IMR-90 (cell line): Measurements from ENCODE around the gene RRAGC. TPM values are rescaled to one million over a fixed set of nuclear protein-coding genes. Genes with fewer than 3 reads are reported as not detected.
"Not testable (repeated sequence)": the region's sequence is repeated elsewhere in the genome, so short reads cannot be mapped to it uniquely, and the experiment has no call there.

Source experiments
- ATAC-seq: fragments of 200-7000 bp; cut with Tn5 transposase; 2 replicates; pipeline ENCODE4 v1.9.1; 2020; ENCODE audit warnings: low read depth, mild to moderate bottlenecking, moderate library complexity
- BruUV-seq: library from RNA; stranded (reverse); fragments of 400-500 nt; replicated peaks from 2 replicates; lab custom pipeline; 2021; lab: Mats Ljungman, UMichigan
- CTCF ChIA-PET: fragments of 300-600 bp; formaldehyde crosslinking; extraction: SDS; loops from one replicate; lab custom pipeline; 2021; ENCODE audit warnings: antibody characterized with exemption; lab: Yijun Ruan, JAX
- POLR2A ChIA-PET: fragments of 300-600 bp; sonication (Branson Sonifier 250); formaldehyde crosslinking; loops from one replicate; lab custom pipeline; 2022; ENCODE audit warnings: antibody characterized with exemption; ENCODE audit not compliant: unreplicated experiment; lab: Charles Lee
- DNase-seq: peaks from one replicate; pipeline ENCODE4 v3.0.0; 2013
- H2AFZ ChIP-seq: replicated peaks from 2 replicates; pipeline ENCODE3; 2013; ENCODE audit warnings: low read length, mild to moderate bottlenecking; ENCODE audit not compliant: poor library complexity
- H2AK5ac ChIP-seq: 2 replicates; pipeline ENCODE4 v1.6.1; 2013; ENCODE audit warnings: low read depth, low read length, inconsistent platforms
- H2AK9ac ChIP-seq: replicated peaks from 2 replicates; pipeline ENCODE3; 2013; ENCODE audit warnings: mild to moderate bottlenecking, low read depth, low read length, moderate library complexity; ENCODE audit not compliant: poor library complexity
- H2BK120ac ChIP-seq: 2 replicates; pipeline ENCODE4 v1.6.1; 2013; ENCODE audit warnings: low read depth, low read length, inconsistent platforms
- H2BK15ac ChIP-seq: 3 replicates; pipeline ENCODE4 v1.6.1; 2013; ENCODE audit warnings: low read depth, low read length, inconsistent platforms
- H2BK20ac ChIP-seq: 2 replicates; pipeline ENCODE4 v1.6.1; 2013; ENCODE audit warnings: low read depth, mild to moderate bottlenecking, inconsistent platforms, low read length, moderate library complexity
- H2BK5ac ChIP-seq: 2 replicates; pipeline ENCODE4 v1.6.1; 2013; ENCODE audit warnings: mild to moderate bottlenecking, low read depth, low read length, inconsistent platforms; ENCODE audit not compliant: poor library complexity, severe bottlenecking
- H3K14ac ChIP-seq: replicated peaks from 2 replicates; pipeline ENCODE4 v1.6.1; 2013; ENCODE audit warnings: low read depth, low read length, inconsistent platforms
- H3K18ac ChIP-seq: 2 replicates; pipeline ENCODE4 v1.6.1; 2013; ENCODE audit warnings: low read depth, low read length, control low read depth
- H3K23ac ChIP-seq: 2 replicates; pipeline ENCODE4 v1.6.1; 2013; ENCODE audit warnings: low read depth, low read length, inconsistent platforms
- H3K27ac ChIP-seq: 2 replicates; pipeline ENCODE4 v1.5.1; 2013; ENCODE audit warnings: mild to moderate bottlenecking, control low read depth, low read length; ENCODE audit not compliant: insufficient read depth
- H3K27me3 ChIP-seq: 2 replicates; pipeline ENCODE4 v1.6.1; 2013; ENCODE audit warnings: low read length; ENCODE audit not compliant: control insufficient read depth, insufficient read depth
- H3K36me3 ChIP-seq: 2 replicates; pipeline ENCODE4 v1.6.1; 2013; ENCODE audit warnings: low read length, mixed read lengths; ENCODE audit not compliant: control insufficient read depth, insufficient read depth
- H3K4ac ChIP-seq: 2 replicates; pipeline ENCODE4 v1.6.1; 2013; ENCODE audit warnings: low read depth, low read length, inconsistent platforms
- H3K4me1 ChIP-seq: 2 replicates; pipeline ENCODE4 v1.6.1; 2013; ENCODE audit warnings: low read length, mixed read lengths; ENCODE audit not compliant: control insufficient read depth, insufficient read depth
- H3K4me2 ChIP-seq: 2 replicates; pipeline ENCODE4 v1.6.1; 2013; ENCODE audit warnings: low read depth, mild to moderate bottlenecking, control low read depth, low read length, moderate library complexity
- H3K4me3 ChIP-seq: 2 replicates; pipeline ENCODE4 v1.5.1; 2013; ENCODE audit warnings: low read depth, mild to moderate bottlenecking, control low read depth, low read length, moderate library complexity; ENCODE audit not compliant: insufficient read depth
- H3K56ac ChIP-seq: 2 replicates; pipeline ENCODE4 v1.6.1; 2013; ENCODE audit warnings: low read length, inconsistent platforms; ENCODE audit not compliant: insufficient read depth; ENCODE audit errors: extremely low read depth
- H3K79me1 ChIP-seq, 2 experiments: 2 replicates each; pipeline ENCODE4 v1.6.1; 2013; ENCODE audit warnings: low read length in 2 of 2, inconsistent platforms in 1 of 2, low read depth in 1 of 2
- H3K9ac ChIP-seq: 2 replicates; pipeline ENCODE4 v1.6.1; 2013; ENCODE audit warnings: low read depth, low read length, control low read depth
- H3K9me1 ChIP-seq: 2 replicates; pipeline ENCODE4 v1.6.1; 2013; ENCODE audit warnings: low read length, inconsistent platforms; ENCODE audit not compliant: insufficient read depth
- H3K9me3 ChIP-seq: 2 replicates; pipeline ENCODE4 v1.6.1; 2013; ENCODE audit warnings: low read length; ENCODE audit not compliant: control insufficient read depth, insufficient read depth
- H4K20me1 ChIP-seq: 2 replicates; pipeline ENCODE4 v1.6.1; 2013; ENCODE audit warnings: low read length, inconsistent platforms; ENCODE audit not compliant: insufficient read depth
- H4K5ac ChIP-seq: 2 replicates; pipeline ENCODE4 v1.6.1; 2013; ENCODE audit warnings: mild to moderate bottlenecking, low read depth, low read length, control low read depth
- H4K8ac ChIP-seq, 2 experiments: 2 replicates each; pipeline ENCODE4 v1.6.1; 2013; ENCODE audit warnings: low read depth in 2 of 2, low read length in 2 of 2, control low read depth in 1 of 2, inconsistent platforms in 1 of 2
- H4K91ac ChIP-seq: 2 replicates; pipeline ENCODE4 v1.6.1; 2013; ENCODE audit warnings: low read depth, low read length, inconsistent platforms; ENCODE audit not compliant: insufficient read depth
- WGBS, 2 experiments: methylation state at CpG; one replicate each; pipeline versions ENCODE4 v1.1.5 to v1.1.7; 2013; ENCODE audit warnings: missing lambda C conversion rate in 2 of 2; ENCODE audit not compliant: insufficient read length in 1 of 2; ENCODE audit errors: extremely low coverage in 2 of 2; 5-methylcytosine and 5-hydroxymethylcytosine counted together
- dilution Hi-C: fragments of 300-500 bp; cut with HindIII; formaldehyde crosslinking; loops from one replicate; pipeline ENCODE4 v1.14.3; 2018; ENCODE audit warnings: low sequenced_read_pairs; ENCODE audit not compliant: unreplicated experiment
- in situ Hi-C: fragments of 300-500 bp; cut with MboI; formaldehyde crosslinking; loops from 3 replicates; pipeline ENCODE4 v1.14.3; 2019; ENCODE audit warnings: low sequenced_read_pairs, inconsistent platforms, mixed read lengths
- intact Hi-C: fragments of 100-400 bp; cut with micrococcal nuclease; formaldehyde crosslinking; loops from 2 replicates; pipeline ENCODE4 v1.10.0; 2022
- polyA plus RNA-seq, 3 experiments: library from polyadenylated mRNA; depleted of rRNA; stranded (reverse); fragments of >200 nt; gene quantifications; 2 replicates each; pipeline ENCODE4 v1.2.3, GENCODE V29; 2012; ENCODE audit warnings: low replicate concordance in 1 of 3
- total RNA-seq: library from RNA; depleted of rRNA; stranded (reverse); fragments of >200 nt; gene quantifications from 2 replicates; pipeline ENCODE4 v1.2.3, GENCODE V29; 2012

RRAGC gene
- total and polyA plus RNA-seq, 2 of the 4 experiments (the other 2 are of a cell fraction), result 7.2 to 12.2 TPM

DNA sequence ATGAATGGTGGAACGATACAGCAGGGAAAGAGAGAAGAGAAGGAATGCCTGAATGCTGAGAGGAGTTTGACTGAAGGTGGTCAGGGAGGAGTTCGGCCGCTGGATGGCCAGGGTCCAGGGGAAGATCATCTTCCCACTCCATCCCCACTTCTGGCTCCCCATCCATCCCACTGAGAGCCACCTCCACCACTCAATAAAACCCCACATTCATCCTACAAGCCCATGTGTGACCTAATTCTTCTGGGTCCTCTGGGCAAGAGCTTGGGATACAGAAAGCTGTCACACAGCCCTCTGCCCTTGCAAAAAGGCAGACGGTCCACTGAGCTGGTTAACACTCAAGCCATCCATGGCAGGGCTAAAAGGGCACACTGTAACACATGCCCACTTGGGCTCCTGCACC lies 48.1 kb downstream of the RRAGC start:
- H2BK20ac ChIP-seq, H3K36me3 ChIP-seq, ATAC-seq, POLR2A ChIA-PET, H4K8ac ChIP-seq, BruUV-seq, H3K56ac ChIP-seq, H3K4me2 ChIP-seq, H2BK120ac ChIP-seq, H3K18ac ChIP-seq, H3K14ac ChIP-seq, H2BK15ac ChIP-seq, H4K20me1 ChIP-seq, H2AFZ ChIP-seq, H2BK5ac ChIP-seq, H3K9me3 ChIP-seq, H3K4me3 ChIP-seq, H2AK5ac ChIP-seq, dilution Hi-C loops, CTCF ChIA-PET, DNase-seq, H2AK9ac ChIP-seq, H3K4me1 ChIP-seq, H3K9me1 ChIP-seq, H3K23ac ChIP-seq, H3K4ac ChIP-seq, H3K27ac ChIP-seq, H3K79me1 ChIP-seq, H4K91ac ChIP-seq, H3K9ac ChIP-seq, H4K5ac ChIP-seq, intact Hi-C loops: not testable (repeated sequence)
- in situ Hi-C loops, result loop anchor here (25.0 kb wide), 1 partner anchor 1199 kb away; no protein-coding TSS in a partner anchor
- WGBS, 2 experiments, result 38% methylated on average over 1 of the region's 4 CpGs; no CpG with 5 or more reads in 1 of the 2 experiments
- H3K27me3 ChIP-seq, result peaks cover 41% of the 10 kb centered on the region
